ENCODE data around the gene ARHGAP10.

The ARHGAP10 gene

DNA sequence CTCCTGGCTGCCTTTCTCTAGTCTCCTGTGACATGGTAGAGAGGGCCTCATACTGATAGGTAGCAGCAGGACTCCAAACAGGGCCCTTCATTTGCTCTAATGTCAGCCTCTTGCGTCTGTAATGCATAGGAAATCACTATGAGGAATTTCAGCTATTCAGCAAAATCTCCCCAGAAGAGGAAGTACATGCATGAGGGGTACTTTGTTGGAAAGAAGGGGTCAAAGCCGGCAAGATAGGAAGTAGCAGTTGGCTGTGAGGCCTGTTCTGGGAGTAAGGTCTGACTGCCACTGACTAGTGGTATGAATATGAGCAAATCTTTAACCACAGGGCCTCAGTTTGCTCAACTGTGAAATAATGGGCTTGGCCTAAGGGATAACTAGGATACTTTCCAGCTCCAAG is 283.2 kb downstream of the ARHGAP10 start:
- TF ChIP-seq, protein P1, sequence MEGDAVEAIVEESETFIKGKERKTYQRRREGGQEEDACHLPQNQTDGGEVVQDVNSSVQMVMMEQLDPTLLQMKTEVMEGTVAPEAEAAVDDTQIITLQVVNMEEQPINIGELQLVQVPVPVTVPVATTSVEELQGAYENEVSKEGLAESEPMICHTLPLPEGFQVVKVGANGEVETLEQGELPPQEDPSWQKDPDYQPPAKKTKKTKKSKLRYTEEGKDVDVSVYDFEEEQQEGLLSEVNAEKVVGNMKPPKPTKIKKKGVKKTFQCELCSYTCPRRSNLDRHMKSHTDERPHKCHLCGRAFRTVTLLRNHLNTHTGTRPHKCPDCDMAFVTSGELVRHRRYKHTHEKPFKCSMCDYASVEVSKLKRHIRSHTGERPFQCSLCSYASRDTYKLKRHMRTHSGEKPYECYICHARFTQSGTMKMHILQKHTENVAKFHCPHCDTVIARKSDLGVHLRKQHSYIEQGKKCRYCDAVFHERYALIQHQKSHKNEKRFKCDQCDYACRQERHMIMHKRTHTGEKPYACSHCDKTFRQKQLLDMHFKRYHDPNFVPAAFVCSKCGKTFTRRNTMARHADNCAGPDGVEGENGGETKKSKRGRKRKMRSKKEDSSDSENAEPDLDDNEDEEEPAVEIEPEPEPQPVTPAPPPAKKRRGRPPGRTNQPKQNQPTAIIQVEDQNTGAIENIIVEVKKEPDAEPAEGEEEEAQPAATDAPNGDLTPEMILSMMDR (IDR thresholded peaks at IDR 0.05; ENCODE audit: borderline replicate concordance, insufficient read depth, low read depth, low read length), result no peak
- H3K4me3 ChIP-seq (ENCODE audit: low read depth, low read length), result no peak overlapping the region

DNA sequence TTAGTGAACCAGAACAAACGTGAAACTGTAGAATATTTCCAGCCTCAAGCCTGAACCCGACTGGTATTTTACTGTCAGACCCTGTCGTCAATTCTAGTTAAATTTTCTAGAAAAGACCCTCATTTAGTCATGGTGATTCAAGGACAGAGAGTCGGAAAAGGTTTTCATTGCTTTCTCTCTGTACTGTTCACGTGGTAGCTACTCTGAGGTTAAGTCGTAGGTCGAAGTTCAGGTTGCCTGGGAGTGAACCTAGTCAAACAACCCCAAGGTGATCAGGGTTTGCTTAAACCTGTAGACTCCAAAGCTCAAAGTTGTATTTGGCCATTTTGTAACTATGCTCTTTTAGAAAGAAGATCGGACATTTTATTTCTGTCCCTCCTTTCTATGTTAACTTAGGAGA is 283.6 kb downstream of the ARHGAP10 start:
- H3K4me3 ChIP-seq (ENCODE audit: low read depth, low read length), result no peak overlapping the region
- TF ChIP-seq, protein P1 (IDR thresholded peaks at IDR 0.05; ENCODE audit: borderline replicate concordance, insufficient read depth, low read depth, low read length), result no peak

DNA sequence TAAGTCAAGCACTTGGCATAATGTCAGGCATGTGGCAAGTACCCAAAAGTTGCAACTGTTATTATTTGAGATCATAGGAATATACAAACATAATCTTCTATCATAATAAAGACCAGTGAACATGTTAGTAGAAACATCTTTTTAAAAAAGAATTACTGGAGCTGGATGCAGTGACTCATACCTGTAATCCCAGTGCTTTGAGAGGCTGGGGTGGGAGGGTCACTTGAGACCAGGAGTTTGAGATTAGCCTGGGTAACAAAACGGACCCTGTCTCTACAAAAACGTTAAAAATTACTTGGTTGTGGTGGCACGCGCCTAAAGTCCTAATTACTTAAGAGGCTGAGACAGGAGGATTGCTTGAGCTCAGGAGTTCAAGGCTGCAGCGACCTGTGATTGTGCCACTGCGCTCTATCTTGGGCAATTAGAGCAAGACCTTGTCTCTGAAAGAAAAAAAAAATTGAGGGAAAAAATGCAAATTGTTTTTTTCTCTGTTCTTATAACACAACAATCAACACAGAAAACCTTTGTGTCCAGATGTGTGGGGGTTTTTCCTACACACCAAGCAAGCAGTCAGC is 284.3 kb downstream of the ARHGAP10 start:
- TF ChIP-seq, protein P1 (IDR thresholded peaks at IDR 0.05; ENCODE audit: borderline replicate concordance, insufficient read depth, low read depth, low read length), result no peak
- H3K4me3 ChIP-seq (ENCODE audit: low read depth, low read length), result no peak overlapping the region

DNA sequence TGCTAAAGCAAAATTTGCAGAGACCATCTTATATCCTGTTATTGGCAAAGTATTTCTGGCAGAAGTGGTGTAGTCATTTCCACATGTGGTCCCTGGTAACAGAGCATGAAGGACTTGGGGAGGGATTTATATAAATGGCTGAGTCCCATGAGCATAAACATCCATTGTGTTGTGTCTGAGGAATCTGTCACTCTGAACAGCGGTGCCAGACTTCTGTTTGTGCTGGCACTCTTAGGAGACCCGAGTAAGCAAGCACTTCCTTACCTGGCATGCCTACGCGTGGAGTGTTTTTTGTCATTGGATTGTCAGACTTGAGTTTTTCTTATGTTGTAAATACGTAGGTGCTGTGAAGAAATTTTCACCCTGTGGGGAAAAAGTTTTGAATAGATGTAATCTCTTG is 285.9 kb downstream of the ARHGAP10 start:
- H3K4me3 ChIP-seq (ENCODE audit: low read depth, low read length), result no peak overlapping the region
- TF ChIP-seq, protein P1 (IDR thresholded peaks at IDR 0.05; ENCODE audit: borderline replicate concordance, insufficient read depth, low read depth, low read length), result no peak

DNA sequence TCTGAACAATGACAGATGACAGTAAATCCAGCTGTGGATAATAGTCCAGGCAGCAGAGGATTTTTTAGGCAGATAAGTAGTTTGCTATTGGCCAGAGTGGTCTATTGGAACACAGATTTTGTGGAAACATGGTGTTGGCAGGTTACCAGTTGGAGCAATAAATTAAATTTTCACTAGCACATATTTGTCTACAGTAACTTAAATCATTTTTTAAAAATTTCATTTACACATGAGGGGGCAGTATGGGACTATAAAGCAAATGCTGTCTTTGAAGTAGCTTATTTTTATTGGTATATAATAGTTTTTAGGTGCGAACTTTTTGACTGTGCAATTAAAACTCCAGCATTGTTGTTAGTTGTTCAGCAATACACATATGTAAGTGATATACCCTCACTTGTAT is 289.8 kb downstream of the ARHGAP10 start:
- TF ChIP-seq, protein P1 (IDR thresholded peaks at IDR 0.05; ENCODE audit: borderline replicate concordance, insufficient read depth, low read depth, low read length), result no peak
- no peak overlapping the region for H3K4me3 ChIP-seq (ENCODE audit: low read depth, low read length)

DNA sequence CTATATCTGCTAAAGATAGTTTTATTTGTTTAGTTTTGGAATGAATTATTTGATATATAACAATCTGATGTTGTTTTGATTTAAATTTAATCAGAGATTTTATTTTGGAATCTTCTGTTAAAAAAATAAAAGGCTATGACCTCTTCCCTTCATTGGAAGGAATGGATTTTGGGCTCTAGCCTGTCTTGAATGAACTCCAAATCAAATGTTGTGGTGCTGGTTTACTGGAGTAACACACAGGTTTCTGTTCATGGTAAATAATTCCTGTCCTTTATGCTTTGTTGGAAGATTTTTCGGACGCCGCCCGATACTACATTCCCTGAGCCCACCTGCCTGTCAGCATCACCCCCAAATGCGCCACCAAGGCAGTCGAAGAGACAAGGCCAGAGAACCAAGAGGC is 291.1 kb downstream of the ARHGAP10 start:
- no peak overlapping the region for H3K4me3 ChIP-seq (ENCODE audit: low read depth, low read length)
- TF ChIP-seq, protein P1 (IDR thresholded peaks at IDR 0.05; ENCODE audit: borderline replicate concordance, insufficient read depth, low read depth, low read length), result no peak

DNA sequence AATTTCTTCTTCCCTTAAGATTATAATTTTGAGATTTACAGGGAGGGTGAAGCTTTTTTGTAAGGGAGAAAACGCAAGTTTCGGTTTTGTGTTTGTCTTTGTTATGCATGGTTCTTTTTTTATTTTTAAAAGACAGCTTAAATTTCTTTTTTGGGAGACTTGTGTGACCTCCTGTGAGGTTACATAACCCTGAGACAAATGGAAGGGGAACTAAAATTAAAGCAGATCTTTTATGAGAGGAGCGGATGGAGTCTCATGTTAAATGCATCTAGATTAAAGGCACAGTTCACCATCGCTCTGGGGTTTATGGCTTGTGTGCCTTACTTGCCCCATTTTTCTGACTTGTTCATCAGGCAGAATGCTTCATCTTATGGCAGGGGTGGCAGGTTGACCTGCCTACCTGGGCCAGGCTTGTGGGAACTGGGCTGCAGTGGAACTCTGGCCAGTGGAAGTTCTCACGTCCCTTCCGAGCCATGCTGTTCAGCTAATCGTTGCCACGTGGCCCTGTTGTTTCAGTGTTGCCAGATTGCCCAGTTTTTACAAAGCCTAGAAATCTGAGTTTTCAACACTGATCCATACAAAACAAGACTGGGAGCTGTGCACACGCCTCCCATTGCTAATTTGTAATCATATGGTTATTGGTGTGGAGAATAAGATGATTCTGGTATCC is 291.8 kb downstream of the ARHGAP10 start:
- TF ChIP-seq, protein P1 (IDR thresholded peaks at IDR 0.05; ENCODE audit: borderline replicate concordance, insufficient read depth, low read depth, low read length), result no peak
- no peak overlapping the region for H3K4me3 ChIP-seq (ENCODE audit: low read depth, low read length)

Data from GM12875 (cell line).